GM18951 (cell line): ENCODE results near the gene MT1E.
"Not testable (repeated sequence)": the region's sequence is repeated elsewhere in the genome, so short reads cannot be mapped to it uniquely, and the experiment has no call there.

ENCODE experiments used
- POLR2A ChIP-seq: IDR thresholded peaks from 4 replicates; pipeline ENCODE4 v1.6.1; 2011; ENCODE audit warnings: mild to moderate bottlenecking; ENCODE audit not compliant: insufficient read length, insufficient read depth; ENCODE audit errors: extremely low read depth
- in situ Hi-C: fragments of 300-500 bp; cut with MboI; formaldehyde crosslinking; loops from one replicate; pipeline ENCODE4 v1.12.0; 2022; ENCODE audit warnings: low sequenced_read_pairs, mixed read lengths, inconsistent platforms; ENCODE audit not compliant: unreplicated experiment

MT1E gene

GRCh38 chr16:56625140-56625942, at the start of gene MT1E:
Gene MT1E, plus strand, starts transcription at chr16:56625781. Its CDS starts 71 bp downstream, at chr16:56625852.
- TF ChIP-seq POLR2A, result peak; percentile 78
- in situ Hi-C loops, result no loop called here

- no peak for TF ChIP-seq POLR2A
- in situ Hi-C loops, result loop anchor here (5.0 kb wide), 1 partner anchor 121 kb away; no protein-coding TSS in a partner anchor
Observed at GRCh38 chr16:56576585-56577299, 48.8 kb upstream of the MT1E start.

GRCh38 chr16:56577300-56577625, 48.3 kb upstream of the MT1E start:
- TF ChIP-seq POLR2A, result no peak
- in situ Hi-C loops, result loop anchor here (5.0 kb wide), 1 partner anchor 120 kb away; no protein-coding TSS in a partner anchor

- in situ Hi-C loops, result no loop called here
- TF ChIP-seq POLR2A, result no peak
Observed at GRCh38 chr16:56580391-56581048, 45.1 kb upstream of the MT1E start.

- in situ Hi-C loops, result not testable (repeated sequence)
Observed at GRCh38 chr16:56582911-56583310, 42.7 kb upstream of the MT1E start.

- in situ Hi-C loops, result no loop called here
- no peak for TF ChIP-seq POLR2A
Observed at GRCh38 chr16:56583351-56584168, 42.0 kb upstream of the MT1E start.

- TF ChIP-seq POLR2A, result no peak
- in situ Hi-C loops, result no loop called here
Observed at GRCh38 chr16:56584276-56584675, 41.3 kb upstream of the MT1E start.

- no peak for TF ChIP-seq POLR2A
- in situ Hi-C loops, result no loop called here
Observed at GRCh38 chr16:56588781-56589140, 36.8 kb upstream of the MT1E start.

GRCh38 chr16:56589141-56590039, 36.2 kb upstream of the MT1E start, which contains the start of gene MT3:
Gene MT3, plus strand, starts transcription at chr16:56589528. Its CDS starts 63 bp downstream, at chr16:56589591.
- in situ Hi-C loops, result no loop called here
- no peak for TF ChIP-seq POLR2A

GRCh38 chr16:56591377-56592060, 34.1 kb upstream of the MT1E start:
- TF ChIP-seq POLR2A, result no peak
- in situ Hi-C loops, result no loop called here

GRCh38 chr16:56593573-56594291, 31.8 kb upstream of the MT1E start:
- in situ Hi-C loops, result no loop called here
- no peak for TF ChIP-seq POLR2A
